Breast epithelium (tissue), 3 donors: Measurements from ENCODE around the gene STAMBPL1.

ENCODE experiments used
- POLR2A ChIP-seq: fragments of 450-650 bp; IDR thresholded peaks from one replicate; pipeline ENCODE4 v1.6.1; 2016; ENCODE audit warnings: antibody characterized with exemption, mild to moderate bottlenecking, moderate library complexity
- TF ChIP-seq, protein P1 (sequence below), 3 donors: fragments of 450-650 bp; IDR thresholded peaks; one replicate each; pipeline ENCODE4 v1.5.1; 2016 to 2017; ENCODE audit warnings: antibody characterized with exemption in 3 of 3, mild to moderate bottlenecking in 3 of 3, moderate library complexity in 3 of 3

DNA sequence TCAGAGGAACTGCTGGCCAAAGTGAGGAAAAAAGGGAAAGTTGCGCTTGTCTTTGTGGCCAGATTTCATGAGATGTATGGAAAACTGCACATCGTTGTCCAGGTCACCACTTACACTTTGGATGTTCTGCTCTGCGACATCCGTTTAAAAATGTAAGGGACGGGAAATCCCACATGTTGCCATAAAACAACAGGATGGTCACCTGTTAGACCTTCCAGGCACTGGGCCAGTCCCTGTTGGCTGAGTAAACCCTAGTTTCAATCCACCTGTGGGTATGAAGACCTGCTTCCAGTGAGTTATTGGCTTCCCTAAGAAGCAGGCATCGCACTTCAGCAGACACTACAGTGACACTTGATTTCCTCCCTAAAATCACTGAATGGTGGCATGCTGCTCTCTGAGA lies 2.7 kb upstream of the STAMBPL1 start:
- TF ChIP-seq POLR2A: no peak
- TF ChIP-seq, protein P1, sequence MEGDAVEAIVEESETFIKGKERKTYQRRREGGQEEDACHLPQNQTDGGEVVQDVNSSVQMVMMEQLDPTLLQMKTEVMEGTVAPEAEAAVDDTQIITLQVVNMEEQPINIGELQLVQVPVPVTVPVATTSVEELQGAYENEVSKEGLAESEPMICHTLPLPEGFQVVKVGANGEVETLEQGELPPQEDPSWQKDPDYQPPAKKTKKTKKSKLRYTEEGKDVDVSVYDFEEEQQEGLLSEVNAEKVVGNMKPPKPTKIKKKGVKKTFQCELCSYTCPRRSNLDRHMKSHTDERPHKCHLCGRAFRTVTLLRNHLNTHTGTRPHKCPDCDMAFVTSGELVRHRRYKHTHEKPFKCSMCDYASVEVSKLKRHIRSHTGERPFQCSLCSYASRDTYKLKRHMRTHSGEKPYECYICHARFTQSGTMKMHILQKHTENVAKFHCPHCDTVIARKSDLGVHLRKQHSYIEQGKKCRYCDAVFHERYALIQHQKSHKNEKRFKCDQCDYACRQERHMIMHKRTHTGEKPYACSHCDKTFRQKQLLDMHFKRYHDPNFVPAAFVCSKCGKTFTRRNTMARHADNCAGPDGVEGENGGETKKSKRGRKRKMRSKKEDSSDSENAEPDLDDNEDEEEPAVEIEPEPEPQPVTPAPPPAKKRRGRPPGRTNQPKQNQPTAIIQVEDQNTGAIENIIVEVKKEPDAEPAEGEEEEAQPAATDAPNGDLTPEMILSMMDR (IDR thresholded peaks at IDR 0.05): no peak
